HG03565 (cell line): ENCODE measurements around the gene NPFFR2.
"Not testable (repeated sequence)": the region's sequence is repeated elsewhere in the genome, so short reads cannot be mapped to it uniquely, and the experiment has no call there.

Experiments
- ATAC-seq: cut with Tn5 transposase; IDR thresholded peaks from one replicate; pipeline ENCODE4 v1.9.1; 2021; ENCODE audit warnings: mild to moderate bottlenecking, moderate library complexity; ENCODE audit not compliant: unreplicated experiment

The NPFFR2 gene

GRCh38 chr4:72110886-72111285 lies 79.1 kb downstream of the NPFFR2 start:
- ATAC-seq: no peak

DNA sequence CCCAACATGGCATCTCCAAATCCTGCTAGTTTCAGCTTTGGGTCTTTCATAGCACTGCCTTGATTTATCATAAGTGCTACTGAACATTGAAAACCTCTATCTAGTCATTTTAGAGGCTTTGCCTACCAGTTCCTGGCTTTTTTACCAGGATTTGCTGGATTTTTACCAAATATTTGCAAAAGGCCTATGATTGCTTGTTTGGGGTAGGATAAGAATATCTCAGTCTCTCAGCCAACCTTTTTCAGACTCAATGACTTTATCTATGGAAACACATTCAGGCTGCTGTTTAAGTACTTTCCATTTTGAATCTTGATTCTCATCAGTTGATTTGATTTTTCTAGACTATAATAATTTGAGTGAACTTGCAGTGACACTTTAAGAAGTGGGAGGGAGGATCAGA lies 80.1 kb downstream of the NPFFR2 start:
- ATAC-seq: no peak

DNA sequence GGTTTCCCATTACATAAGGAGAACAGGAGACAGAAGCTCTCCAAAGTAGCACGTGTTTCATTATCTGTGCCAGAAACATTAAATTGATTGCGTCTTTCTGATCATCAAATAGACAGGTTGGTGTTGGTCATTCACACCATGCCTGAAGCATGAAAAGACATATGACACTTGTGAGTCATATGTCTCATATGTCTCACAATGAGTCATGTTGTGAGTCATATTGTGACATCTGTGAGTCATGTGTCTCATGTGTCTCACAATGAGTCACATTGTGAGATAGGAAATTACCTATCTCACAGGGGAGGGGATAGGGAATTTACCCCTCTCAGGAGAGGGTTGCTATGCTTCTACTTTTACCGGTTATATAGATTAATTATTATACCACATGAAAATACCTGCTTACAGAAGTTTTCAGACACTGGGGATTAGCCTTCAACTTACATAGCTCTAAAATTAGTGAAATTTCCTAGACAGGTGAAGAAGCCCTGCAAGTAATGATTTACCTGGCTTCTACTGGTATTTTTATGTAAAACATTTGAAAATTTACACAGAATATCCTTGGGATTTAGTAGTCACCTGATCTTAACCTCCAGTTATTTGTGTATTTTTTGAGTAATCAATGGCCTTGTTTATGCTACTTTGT lies 80.8 kb downstream of the NPFFR2 start:
- peak; percentile 95 for ATAC-seq

DNA sequence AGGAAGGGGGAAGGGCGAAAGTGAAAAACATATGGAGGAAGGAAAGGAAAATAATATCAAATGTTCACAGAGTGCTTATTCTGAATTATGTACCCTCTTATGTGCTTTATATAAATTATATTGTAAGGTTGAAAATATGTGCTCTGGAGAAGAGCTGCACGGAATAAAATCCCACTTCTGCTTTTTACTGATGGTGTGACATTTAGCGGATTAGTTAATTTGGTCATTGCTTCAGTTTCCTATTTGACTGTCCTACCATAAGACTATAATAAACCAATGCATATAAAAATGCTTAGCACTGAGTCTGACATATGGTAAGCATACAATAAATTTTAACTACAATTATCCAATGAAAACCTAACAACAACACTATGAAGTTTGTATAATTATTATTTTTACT lies 86.2 kb downstream of the NPFFR2 start:
- ATAC-seq: peak; percentile 89

GRCh38 chr4:72119946-72120345 lies 88.1 kb downstream of the NPFFR2 start:
- no peak for ATAC-seq

DNA sequence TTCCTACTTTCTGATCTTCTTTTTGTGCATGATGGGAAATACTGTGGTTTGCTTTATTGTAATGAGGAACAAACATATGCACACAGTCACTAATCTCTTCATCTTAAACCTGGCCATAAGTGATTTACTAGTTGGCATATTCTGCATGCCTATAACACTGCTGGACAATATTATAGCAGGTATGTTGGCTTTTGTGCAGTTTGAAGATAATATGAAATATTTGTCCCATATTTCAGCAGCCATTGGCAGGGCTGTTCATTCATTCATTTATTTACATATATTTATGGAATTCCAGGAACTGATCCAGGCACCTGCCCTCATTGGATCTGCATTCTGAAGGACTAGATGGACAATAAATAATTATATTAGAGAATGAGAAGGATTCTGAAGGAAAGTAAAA lies 96.9 kb downstream of the NPFFR2 start:
- no peak for ATAC-seq

- no peak for ATAC-seq
These were observed 104.6 kb downstream of the NPFFR2 start for GRCh38 chr4:72136429-72136828.

- not testable (repeated sequence) for ATAC-seq
These were observed 108.2 kb downstream of the NPFFR2 start for GRCh38 chr4:72139997-72140396.

- ATAC-seq: no peak
These were observed 112.4 kb downstream of the NPFFR2 start for GRCh38 chr4:72144241-72144640.

DNA sequence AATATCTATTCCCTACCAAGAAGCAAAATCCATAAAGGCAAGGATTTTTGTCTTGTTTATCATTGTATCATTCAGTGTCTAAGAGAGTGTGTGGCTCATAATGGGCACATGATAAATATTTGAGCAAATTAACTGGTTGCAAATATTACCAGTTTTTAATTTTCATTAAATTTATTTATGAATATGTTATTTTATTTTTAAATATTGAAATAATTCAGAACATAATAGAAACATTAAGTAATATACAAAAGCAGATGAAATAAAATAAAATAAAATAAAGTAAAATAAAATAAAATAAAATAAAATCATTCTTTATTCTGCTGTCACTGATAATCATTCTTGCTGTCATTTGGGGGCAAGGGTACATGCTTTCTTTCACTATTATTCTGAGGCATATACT lies 120.9 kb downstream of the NPFFR2 start:
- ATAC-seq: no peak

DNA sequence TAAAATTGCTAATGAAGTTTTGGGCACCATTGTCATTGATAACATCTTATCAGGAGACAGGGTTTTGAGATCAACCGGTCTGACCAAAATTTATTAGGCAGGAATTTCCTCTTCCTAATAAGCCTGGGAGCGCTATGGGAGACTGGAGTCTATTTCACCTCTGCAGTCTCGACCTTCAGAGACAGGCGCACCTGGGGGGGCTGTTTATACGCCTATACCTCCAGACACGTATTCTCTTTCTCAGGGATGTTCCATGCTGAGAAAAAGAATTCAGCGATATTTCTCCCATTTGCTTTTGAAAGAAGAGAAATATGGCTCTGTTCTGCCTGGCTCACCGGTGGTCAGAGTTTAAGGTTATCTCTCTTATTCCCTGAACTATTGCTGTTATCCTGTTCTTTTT lies 121.8 kb downstream of the NPFFR2 start:
- not testable (repeated sequence) for ATAC-seq

- ATAC-seq: not testable (repeated sequence)
These were observed 137.5 kb downstream of the NPFFR2 start for GRCh38 chr4:72169285-72169684.

- no peak for ATAC-seq
These were observed 138.1 kb downstream of the NPFFR2 start for GRCh38 chr4:72169861-72170260.

GRCh38 chr4:72171761-72172160 lies 140.0 kb downstream of the NPFFR2 start:
- no peak for ATAC-seq

GRCh38 chr4:72179342-72179741 lies 147.5 kb downstream of the NPFFR2 start:
- no peak for ATAC-seq

GRCh38 chr4:72186714-72187113 lies 154.9 kb downstream of the NPFFR2 start:
- peak; percentile 90 for ATAC-seq

GRCh38 chr4:72194046-72194445 lies 162.2 kb downstream of the NPFFR2 start:
- ATAC-seq: no peak

DNA sequence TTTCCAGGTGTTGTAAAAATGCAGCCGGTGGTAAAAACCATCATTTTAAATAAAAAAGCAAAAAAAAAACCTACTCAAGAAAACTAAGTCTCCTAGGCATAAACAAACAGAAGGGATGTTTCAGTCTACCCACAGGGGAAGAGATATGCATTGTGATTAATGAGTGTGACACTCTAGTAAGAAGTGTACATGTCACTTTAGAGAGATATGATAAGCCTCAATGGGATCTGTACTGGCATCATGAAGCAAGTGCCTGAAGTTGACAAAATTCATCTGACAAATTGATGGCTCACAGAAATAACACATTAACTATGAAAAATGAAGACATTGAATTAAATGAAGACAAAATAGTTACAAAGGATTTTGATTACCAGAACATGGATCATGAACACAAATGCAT lies 162.7 kb downstream of the NPFFR2 start:
- ATAC-seq: no peak
